D721Med (cell line): Measurements from ENCODE around the gene FOXN1.

Source experiments
- DNase-seq: peaks from one replicate; pipeline ENCODE4 v3.0.0; 2011; ENCODE audit warnings: low spot score; ENCODE audit not compliant: insufficient read length
- FAIRE-seq: peaks from 2 replicates; lab custom pipeline; 2011; peaks lifted over from hg19 to GRCh38; lab: Jason Lieb, UNC
- CTCF ChIP-seq: IDR thresholded peaks from 2 replicates; pipeline ENCODE4 v1.5.1; 2012; ENCODE audit warnings: mild to moderate bottlenecking, control low read depth; ENCODE audit not compliant: insufficient read depth; ENCODE audit errors: missing control alignments

Gene FOXN1

GRCh38 chr17:28488533-28489276 lies 17.4 kb upstream of the FOXN1 start:
- FAIRE-seq (no peak), DNase-seq (no peak)
- TF ChIP-seq CTCF = no peak

GRCh38 chr17:28491286-28491685 lies 14.9 kb upstream of the FOXN1 start:
- no peak for TF ChIP-seq CTCF
- FAIRE-seq (no peak), DNase-seq (no peak)

- TF ChIP-seq CTCF = no peak
- FAIRE-seq = no peak
- no peak for DNase-seq
Measured at GRCh38 chr17:28491860-28492259, 14.3 kb upstream of the FOXN1 start.

GRCh38 chr17:28492352-28493310 lies 13.5 kb upstream of the FOXN1 start:
- FAIRE-seq = no peak

GRCh38 chr17:28493460-28493859 lies 12.7 kb upstream of the FOXN1 start:
- no peak for TF ChIP-seq CTCF
- DNase-seq (no peak), FAIRE-seq (no peak)

More at GRCh38 chr17:28492352-28493310, 13.5 kb upstream of the FOXN1 start:
- no peak for DNase-seq
- peak; percentile 0 for TF ChIP-seq CTCF

- DNase-seq (peak; percentile 96), FAIRE-seq (no peak)
- peak; percentile 99 for TF ChIP-seq CTCF
Measured at GRCh38 chr17:28494445-28495188, 11.5 kb upstream of the FOXN1 start.
